Subcutaneous preadipocyte (primary cell): ENCODE results near the gene TCEAL6. TPM values are rescaled to one million over a fixed set of nuclear protein-coding genes. Genes with fewer than 3 reads are reported as not detected.

ENCODE experiments used
- total RNA-seq: library from RNA; depleted of rRNA; stranded (reverse); fragments of >200 nt; gene quantifications from 2 replicates; pipeline ENCODE4 v1.2.3, GENCODE V29; 2012

Gene TCEAL6
- total RNA-seq, result not detected in 2 replicates

GRCh38 chrX:102142274-102142673, at the start of gene TCEAL6:
Gene TCEAL6, minus strand, starts transcription at chrX:102142481.

GRCh38 chrX:102155806-102156179, 13.5 kb upstream of the TCEAL6 start, which contains the start of gene BEX5:
Gene BEX5, minus strand, starts transcription at chrX:102155977. Its CDS starts 1,712 bp downstream, at chrX:102154265.

DNA sequence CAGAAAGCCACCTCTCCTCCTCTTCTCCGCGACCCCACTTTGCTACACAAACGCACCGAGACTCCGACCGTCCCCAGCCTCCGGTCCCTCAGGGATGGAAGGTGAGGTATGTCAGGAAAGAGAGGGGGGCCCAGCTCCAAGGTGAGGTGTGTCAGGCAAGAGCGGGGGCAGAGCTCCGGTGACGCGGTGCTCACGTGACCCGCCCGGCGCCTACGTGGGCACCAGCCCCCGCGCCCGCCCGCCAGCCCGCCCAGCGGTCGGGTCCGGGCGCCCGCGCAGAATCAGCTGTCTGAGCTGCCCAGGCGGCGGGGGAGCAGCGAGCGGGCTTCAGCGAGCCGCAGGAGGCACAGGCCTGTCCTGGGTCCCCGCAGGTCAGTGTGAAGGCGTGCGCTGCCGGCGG, 16.8 kb downstream of the TCEAL6 start, which contains the start of gene TCEAL2:
Gene TCEAL2 (plus strand): TSS at position 244 of the 400 bp plus-strand sequence. CDS start 1,152 bp downstream, outside the sequence.

Other genes with a start within 250 kb of the TCEAL6 start
- gene ZMAT1, start 210.5 kb downstream of the TCEAL6 start, total RNA-seq, result under 0.01 and 0.37 TPM in 2 replicates
- not detected in 2 replicates for gene TCEAL2, start 16.8 kb downstream of the TCEAL6 start, total RNA-seq
- not detected in 2 replicates for gene BEX5, start 13.5 kb upstream of the TCEAL6 start, total RNA-seq
- gene TCP11X1, start 72.8 kb upstream of the TCEAL6 start, total RNA-seq, result not detected in 2 replicates
- not detected in 2 replicates for gene NXF2, start 104.7 kb upstream of the TCEAL6 start, total RNA-seq